CD4-positive, alpha-beta T cell treated with Interleukin-6 for 4 hours (primary cell): Measurements from ENCODE around the gene NDRG3.

Source experiments
- DNase-seq: peaks from one replicate; pipeline ENCODE4 v3.0.0-alpha.2; 2020; ENCODE audit warnings: mixed read lengths

NDRG3 gene

GRCh38 chr20:36604952-36605398 is 140.9 kb downstream of the NDRG3 start:
- peak; percentile 62 for DNase-seq
